Superior temporal gyrus (tissue), 1 donor: ENCODE data around the gene TRMT1.

ENCODE experiments used
- DNase-seq: peaks from one replicate; pipeline ENCODE4 v3.0.0-alpha.2; 2016; ENCODE audit errors: extremely low spot score

Gene TRMT1

DNA sequence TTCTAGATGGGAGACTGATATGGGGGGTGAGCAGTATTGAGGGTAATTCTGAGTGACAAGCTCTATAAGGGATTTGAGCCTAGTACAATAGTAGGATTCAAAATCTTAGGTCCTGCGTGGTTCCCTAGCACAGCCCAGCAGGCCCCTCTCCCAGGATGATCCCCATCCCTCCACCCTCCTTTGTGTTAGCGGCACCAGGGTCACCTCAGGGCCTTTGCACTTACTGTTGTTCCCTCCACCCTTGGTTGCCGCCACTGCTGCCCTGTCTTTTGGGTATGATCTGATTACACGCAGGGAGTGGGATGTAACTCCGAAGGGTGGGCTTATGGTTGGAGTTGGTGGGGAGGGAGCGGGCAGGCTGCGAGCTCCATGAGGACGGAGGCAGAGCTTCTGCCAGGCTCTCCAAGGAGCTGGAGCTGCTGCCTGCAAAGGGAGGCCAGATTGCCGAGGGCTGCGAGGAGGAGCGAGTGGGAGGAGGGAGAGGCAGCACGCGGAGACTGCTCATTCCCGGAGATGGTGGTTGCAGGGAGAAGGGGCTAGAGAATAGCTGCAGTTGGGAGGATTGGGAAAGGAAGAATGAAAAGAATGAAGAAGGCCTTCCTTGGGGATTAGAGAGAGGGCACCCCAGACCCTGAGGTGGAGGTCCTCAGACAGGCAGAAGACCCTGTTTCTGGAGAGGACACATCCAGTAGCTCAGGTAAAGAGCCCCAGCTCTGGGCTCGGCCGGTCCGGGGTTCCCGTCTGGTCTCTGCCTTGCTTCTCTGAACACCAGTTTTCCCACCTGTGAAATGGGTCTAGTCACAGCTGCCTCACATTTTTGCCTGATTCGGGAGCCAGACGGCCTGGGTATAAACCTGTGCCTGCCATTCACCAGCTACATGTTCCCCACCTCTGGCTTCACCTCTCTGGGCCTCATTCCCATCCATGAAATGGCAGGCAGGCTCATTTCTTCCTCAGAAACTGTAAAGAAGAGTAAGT lies 6.7 kb upstream of the TRMT1 start:
- DNase-seq, result no peak

DNA sequence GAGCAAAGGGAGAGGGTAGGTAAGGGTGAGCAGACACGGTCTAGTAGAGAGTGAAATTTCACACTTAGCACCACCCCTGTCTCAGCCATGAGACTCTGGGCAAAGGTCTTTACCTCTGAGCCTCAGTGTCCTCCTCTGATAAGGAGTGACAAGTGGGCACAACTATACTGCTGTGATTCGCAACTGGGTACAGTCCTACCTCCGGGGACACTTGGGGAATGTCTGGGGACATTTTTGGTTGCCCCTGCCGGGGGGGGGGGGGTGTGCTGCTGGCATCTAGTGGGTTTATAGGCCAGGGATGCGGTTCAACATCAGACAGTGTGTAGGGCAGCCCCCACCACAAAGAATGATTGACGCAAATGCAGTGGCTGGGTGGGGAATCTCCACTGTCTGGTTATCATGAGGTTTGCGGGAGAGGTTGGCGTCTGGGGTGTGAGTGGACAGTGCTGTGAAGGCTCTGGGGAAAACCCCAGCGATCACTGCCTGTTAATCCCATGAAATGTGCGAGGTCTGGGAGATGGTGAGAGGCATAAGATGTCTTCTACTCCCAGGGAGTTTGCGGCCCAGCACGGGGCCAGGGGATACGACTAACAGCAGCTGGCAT lies 5.8 kb upstream of the TRMT1 start:
- DNase-seq, result peak; percentile 5

DNA sequence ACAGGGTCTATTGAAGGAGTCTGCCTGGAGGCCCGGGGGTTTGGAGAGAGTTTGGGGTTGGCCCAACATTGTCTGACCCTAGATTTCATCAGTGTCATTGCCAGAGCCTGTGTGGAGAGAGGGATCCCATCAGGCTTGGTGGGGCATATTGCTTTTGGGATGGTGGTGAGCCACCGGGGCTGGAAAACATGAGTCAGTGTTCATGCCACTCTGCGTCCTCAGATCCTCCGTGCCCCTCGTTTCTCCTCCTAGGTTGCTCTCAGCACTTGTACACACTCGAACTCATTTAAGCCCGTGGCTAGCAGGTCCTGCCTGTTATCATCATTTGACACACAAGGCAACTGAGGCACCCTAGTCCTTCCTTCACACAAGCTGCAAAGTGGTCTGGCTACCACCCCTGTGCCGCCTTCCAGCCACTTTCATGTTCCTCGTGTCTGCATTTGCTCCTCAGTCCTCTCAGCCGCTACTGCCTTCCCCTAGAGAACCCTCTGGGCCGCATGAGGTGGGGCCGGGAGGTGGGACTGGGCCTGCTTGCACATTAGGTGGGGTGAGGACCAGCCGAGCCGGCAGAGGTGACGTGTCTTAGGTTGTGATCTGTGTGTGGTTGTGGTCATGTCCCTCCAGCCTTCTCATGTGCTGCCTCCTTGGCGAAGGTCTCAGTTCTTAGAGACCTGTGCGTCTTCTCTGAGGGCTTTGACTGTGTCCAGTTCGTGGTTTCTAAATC lies 5.2 kb upstream of the TRMT1 start:
- peak; percentile 4 for DNase-seq

DNA sequence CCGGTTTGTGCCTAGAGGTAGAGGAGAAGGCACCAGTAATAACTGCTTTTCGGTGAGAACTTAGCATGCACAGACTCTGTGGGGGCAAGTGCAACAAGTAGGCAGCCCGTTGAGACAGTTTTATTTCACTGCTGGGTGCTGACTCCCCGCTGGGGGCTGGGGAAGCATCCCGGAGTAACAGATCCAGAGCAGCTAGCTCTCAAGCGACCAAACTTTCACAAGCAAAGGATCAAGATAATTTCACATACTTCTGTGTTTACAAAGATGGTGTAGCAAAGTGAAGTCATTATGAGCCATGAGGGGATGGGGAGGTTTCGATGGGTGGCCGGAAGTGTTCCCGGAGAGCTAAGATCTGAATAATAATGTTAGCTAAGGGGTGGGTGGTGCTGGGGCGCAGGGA lies 4.3 kb upstream of the TRMT1 start:
- peak; percentile 3 for DNase-seq

DNA sequence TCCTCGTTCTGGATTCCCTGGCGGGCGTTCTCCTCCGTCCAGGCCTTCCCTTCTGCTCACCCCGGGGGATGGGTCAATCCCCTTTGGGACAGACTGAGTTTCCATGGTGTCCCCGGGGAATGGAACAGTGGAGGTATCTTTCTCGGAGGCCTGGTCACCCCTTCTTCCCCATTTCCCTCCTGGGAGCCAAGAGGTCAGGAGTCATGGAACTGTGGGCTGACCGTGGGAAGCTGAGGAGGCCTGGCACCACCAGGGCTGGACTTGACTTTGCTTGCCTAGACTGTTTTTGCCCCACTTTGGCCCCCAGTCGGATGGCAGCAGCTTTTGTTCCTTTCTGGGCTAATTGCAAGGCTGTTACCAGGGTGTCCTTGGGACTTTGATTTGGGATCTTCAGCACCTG lies 3.5 kb upstream of the TRMT1 start:
- DNase-seq, result peak; percentile 3

DNA sequence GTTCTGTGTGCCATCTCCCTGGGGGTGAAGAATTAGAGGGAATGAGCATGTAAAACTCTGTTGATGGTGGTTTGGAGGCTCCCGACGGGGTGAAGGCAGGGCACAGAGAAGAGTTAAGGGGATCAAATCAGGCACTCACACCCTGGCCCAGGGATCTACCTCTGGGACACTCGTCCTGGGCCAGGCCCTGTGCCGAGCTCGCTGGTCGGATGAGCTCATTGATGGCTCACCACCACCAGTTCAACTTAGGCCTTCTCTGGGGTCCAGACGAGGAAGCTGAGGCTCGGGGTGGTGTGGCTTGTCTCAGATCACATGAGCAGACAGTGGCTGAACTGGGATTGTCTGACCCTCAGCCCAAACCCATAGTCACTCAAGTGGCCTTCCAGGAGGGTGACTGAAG lies 3.1 kb upstream of the TRMT1 start:
- no peak for DNase-seq

DNA sequence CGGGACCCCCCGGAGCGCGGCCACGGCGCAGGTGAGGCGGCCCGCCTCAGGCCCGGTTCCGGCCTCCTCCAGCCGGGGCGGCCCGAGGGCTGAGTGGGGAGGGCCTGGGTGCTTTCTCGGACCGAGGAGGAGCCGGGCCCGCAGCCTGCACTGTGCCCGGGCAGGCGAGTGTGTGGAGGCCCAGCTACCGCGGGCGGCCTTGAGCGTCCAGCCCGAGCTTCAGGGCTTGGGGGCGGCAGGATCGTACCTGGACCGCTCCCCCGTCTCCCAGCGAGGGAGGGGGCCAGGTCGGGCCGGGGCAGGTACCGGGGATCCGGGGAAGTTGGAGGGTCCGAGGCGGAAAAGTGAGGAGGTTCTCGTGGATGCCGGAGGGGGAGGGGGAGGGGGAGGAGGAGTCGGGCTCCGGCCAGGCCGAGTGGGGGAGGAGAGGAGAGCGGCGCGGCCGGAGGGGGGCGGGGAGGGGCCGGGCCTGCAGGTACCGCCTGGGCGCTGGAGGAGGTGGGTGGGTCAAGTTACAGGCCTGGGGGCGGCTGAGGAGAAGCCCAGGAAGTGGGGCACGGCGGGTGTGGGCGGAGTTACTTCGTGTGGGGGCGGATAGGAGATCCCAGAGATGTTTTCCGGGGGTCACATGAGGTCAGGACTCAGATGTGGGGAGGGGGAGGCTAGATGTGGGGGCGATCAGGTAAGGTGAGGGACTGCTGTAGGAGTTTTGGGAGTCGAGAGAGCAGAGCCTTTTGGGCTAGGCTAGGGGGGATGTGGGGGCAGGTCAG lies 2.1 kb upstream of the TRMT1 start:
- DNase-seq, result no peak

DNA sequence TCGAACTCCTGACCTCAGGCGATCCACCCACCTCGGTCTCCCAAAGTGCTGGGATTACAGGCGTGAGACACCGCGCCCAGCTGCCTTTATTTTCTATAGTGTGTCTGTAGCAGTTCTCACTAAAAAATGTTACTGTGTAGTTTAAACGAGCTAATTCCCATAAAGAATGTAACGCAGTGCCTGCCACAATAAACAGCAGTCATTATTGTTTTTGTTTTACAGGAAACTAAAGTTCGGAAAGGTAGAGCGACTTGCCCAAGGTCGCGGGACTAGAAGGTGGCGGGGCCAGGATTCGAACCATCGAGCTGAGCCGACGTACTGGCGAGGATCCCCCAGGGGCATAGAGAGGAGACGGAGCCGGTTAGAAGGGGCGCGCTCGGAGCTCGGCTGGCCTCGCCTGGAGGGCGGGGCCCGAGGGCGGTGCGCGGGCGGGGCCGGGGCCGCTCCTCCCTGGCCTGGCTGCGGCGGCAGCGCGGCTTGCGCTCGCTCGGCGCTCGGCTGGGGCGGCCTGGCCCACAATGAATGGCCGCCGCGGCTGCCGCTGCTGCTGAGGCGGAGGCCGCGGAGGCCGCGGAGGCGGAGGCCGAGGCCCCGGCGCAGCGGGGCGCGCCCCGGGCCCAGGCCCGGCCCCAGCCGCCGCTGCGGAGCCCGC lies 1.4 kb upstream of the TRMT1 start, which contains the start of gene NACC1:
Gene NACC1, plus strand, starts transcription at position 493 of the 652 bp plus-strand sequence. CDS start 16,944 bp downstream, outside the sequence.
- peak; percentile 88 for DNase-seq

DNA sequence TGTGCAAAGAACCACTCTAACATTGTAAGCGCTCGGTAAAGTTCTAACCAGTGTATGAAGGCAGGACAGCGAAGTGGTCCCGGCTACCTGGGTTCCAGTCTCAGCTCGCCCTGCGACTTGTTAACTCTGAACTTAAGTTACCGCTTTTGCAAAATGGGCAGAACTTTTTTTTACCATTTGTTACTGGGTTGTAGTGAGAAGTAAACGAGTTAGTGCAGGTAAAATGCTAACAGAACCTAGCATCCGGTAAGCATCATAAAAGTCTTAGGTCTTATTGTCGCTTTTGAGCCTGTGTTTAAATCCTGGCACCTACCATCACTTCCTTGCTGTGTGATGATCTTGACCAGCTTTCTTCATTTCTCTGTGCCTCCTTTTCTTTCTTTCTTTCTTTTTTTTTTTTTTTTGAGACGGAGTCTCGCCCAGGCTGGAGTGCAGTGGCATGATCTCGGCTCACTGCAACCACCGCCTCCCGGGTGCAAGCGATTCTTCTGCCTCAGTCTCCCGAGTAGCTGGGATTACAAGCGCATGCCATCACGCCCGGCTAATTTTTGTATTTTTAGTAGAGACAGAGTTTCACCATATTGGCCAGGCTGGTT lies 734 bp upstream of the TRMT1 start:
- no peak for DNase-seq

DNA sequence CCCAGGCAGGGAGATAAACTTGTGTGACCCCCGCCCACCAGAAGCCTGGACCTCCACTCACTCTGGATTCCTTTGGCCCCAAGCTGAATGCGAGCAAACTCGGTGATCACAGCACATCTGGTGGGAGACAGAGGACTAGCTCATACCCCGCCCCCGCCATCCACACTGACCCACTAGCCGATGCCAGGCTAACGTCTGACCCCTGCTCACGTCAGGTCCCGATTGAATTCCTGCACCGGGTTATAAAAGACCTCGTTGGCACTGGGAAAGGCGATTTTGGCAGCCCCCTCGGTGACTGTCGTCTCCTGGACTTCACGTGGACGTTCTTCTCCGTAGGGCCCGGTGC lies 631 bp downstream of the TRMT1 start:
- no peak for DNase-seq

DNA sequence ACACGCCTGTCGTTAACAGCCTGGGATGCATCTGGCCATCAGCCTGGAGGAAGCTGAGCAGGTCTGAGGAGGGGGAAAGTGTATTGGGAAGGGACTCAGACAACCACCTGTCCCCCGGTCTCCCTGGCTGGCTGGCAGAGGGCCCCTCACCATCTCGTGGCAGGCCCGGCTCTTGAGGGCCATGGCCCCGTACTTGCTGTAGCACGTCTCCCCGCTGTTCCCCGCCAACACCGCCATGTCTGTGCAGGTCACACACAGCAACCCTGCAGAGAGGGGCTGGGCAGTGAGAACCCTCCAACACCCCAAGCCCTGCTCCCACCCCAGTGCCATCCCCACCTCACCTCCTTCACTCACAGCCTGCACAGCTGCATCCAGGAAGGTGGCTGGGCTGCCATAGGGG lies 4.0 kb downstream of the TRMT1 start:
- DNase-seq, result no peak

DNA sequence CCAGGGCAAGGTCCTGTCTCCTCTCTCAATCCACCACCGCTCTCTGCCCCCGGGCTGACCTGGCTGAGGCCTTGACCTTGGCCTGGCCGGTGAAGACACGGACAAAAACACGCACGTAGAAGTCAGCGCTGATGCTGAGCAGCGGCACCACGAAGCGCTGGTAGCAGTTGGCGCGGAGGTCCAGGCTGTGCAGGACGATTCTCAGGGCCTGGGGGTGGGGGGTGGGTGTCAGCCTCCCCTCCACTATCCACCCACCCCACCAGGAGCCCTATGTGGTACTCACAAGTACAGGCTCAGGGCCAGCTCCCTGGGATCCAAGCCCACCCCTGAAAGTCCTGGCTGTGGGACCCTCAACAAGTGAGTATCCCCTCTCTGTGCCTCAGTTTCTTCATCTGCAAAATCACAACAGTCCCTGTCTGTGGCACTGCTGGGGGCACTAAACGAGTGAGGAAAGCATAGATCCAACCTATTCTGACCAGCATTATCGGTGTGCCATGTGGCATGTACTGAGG lies 6.4 kb downstream of the TRMT1 start:
- DNase-seq, result no peak

DNA sequence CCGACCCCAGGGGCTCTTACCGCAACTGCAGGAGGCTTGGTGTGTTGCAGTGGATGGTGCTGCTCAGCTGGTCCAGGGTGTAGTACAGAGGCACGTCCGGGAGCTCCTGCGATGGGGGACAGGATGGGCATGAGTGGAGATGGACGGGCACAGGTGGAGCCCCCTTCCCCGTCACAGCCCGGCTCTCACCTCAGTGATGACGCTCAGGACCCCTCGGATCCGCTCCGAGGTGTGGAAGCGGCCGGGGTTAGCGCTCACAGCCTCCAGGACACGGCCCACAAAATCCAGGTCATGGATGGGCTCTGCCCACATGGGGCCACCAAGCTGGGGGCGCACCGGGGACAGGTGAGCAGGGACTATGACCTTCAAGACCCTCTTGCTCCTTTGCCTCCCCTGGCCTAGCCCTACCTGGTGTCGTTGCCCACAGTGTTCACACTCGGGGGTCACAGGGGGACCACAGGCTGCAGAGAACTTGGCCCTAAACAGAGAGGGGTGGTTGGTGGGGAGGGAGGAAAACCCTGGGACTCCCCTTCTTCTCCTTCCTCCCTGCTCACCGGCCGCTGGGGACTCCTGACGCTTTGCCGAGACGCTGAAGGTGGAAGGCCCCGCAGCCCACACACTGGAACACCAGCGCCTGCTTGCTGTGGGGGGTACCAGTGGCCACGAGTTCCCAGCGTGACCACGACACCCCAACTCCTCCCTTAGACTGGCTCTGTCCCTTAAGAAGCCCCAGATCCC lies 7.0 kb downstream of the TRMT1 start:
- no peak for DNase-seq

DNA sequence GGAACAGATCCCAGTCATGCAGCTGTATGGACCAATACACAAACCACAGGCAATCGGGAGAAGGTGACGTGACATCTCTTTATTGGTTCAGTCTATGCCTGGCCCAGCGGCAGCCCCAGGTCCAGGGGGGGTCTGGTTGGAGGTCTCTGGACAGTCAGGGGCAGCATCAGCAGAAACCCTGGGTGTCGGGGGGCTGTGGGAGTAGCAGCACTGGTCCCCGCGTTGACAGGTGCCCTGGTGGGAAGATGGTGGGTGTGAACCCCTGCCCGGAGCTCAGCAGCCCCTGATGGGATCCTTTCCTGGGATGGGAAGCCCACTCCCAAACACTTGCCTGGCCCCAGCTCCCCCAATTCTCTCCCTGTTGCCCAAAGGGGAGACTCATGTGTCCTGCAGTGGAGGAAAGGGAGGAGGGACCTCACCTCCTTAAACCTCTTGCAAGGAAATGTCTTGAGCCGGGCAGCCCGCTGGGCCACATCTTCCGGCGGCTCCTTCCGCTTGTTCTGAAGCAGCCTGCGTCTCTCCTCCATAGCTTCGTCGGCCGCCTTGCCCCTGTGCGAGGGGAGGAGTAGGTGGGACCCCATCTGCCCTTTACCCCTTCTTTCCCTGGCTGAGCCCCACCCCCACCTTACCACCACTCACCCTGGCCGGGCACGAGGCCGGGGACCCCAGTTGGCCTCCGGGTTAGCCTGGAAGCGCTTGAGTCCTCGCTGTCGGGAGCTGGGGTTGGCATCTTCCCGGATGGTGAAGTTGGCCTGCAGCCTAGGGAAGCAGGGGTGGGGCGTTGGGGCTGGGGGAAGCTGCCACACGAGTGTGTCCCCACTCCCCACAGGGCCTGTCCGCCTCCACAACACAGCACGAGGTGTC lies 11.5 kb downstream of the TRMT1 start:
- peak; percentile 5 for DNase-seq

DNA sequence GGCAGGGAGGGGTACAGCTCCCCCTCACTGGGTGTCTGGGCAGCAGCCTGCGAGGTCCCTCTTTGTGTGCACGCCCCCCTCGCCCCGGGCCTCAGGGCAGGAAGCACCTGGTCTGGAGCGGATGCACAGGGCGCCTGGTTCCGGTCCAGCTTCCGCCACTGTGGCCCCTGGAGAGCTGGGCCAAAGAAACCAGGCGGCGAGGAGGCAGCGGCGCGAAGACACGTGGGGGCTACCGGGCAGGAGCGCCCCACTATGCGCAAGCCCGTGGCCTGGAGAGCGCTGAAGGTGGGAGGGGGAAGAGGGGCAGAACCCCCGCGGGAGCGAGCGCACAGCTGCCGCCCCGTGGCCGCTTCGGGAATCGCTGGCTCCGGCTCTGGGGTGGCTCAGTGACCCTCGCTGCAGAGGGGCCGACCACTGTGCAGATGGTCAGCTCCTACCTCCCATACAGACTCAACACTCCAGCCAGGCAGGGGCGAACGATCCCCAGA lies 12.1 kb downstream of the TRMT1 start:
- DNase-seq, result no peak

DNA sequence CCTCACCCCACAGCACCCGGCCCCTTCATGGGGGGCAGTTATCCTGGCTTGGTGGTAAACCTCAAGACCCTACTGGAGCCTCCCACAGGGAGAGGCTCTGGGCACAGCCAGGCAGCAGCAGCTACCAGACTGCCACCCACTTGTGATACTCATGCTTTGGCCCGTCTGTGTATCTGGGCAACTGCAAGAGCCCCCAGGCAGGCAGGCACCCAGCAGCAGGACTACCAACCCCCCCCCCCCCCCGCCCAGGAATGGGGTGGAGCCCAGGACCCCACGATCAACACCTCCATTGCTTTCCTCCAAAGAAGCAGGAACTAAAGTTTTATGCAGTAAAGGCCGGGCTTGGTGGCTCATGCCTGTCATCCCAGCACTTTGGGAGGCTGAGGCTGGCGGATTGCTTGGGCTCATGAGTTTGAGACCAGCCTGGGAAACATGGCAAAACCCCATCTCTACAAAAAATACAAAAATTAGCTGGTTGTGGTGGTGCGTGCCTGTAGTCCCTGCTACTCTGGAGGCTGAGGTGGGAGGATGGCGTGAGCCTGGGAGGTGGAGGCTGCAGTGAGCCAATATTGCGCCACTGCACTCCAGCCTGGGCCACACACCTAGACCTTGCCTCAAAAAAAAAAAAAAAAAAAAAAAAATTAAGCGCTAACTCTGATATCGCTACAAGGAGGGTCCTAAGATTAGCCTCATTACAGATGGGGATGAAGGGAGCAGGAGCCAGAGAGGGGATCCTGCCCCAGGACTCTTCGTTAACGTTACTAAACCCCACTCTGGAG lies 12.8 kb downstream of the TRMT1 start:
- no peak for DNase-seq

DNA sequence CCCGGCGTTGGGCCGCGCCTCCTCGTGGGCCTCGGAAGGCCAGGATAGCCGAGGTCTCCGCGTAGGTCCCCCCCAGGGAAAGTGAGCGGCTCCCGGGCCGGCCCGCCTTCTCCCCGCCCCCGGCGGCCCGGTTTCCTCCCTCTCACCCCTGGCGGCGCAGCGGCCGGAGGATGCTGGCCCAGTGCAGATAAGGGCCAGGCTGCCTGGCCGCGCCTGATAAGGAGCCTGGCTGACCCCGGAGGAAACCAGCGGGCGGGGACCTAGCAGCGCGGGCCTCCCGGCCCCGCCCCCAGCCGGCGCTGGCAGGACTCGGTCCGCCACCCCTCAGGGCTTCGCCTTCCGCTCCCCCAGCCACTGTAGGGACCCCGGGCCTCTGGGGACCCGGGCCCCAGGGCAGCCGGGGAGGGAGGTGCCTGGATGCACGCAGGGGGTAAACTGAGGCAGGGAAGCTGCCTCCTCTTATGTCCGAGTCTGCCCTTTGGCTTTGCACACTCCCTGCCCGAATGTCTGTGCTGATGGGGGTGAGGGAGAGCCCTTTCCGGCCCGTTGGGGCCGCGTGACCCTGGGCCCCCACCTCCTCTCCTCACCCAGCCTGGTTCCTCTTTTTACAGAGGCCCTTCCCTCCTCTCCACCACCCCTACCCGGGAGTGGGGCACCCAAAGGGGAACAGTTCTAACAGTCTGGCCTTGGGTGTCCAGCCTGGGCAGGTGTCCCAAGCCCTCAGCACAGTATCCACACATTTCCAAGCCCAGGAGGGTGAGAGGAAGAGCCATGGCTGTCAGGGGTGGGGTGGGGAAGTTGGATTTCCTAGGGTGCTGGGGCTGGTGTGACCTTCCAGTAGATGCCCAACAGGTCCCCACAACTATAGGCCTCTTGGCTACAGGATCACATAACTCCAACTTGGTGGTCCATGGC lies 13.6 kb downstream of the TRMT1 start, which contains the start of gene LYL1:
Gene LYL1, minus strand, starts transcription at position 193 of the 915 bp plus-strand sequence. CDS start 1,687 bp downstream, outside the sequence.
- peak; percentile 13 for DNase-seq
